Measurements from ENCODE around the gene E2F4. TPM values are rescaled to one million over a fixed set of nuclear protein-coding genes. Genes with fewer than 3 reads are reported as not detected.

E2F4 gene
- 75.3 and 80.8 TPM in 2 replicates for total RNA-seq

GRCh38 chr16:67191995-67192681 is at the start of gene E2F4:
Gene E2F4, plus strand, starts transcription at chr16:67192155. Its CDS starts 73 bp downstream, at chr16:67192228.

GRCh38 chr16:67150833-67151396 is 41.0 kb upstream of the E2F4 start, which contains the start of gene B3GNT9:
Gene B3GNT9, minus strand, starts transcription at chr16:67150998. Its CDS starts 513 bp downstream, at chr16:67150485.

GRCh38 chr16:67164599-67165061 is 27.3 kb upstream of the E2F4 start, which contains the start of gene HSF4:
Gene HSF4, plus strand, starts transcription at chr16:67164745. Its CDS starts 67 bp downstream, at chr16:67164812.

GRCh38 chr16:67170168-67170948 is 21.6 kb upstream of the E2F4 start, which contains the start of gene NOL3:
Gene NOL3, plus strand, starts transcription at chr16:67170538.

GRCh38 chr16:67183627-67184452 is 8.1 kb upstream of the E2F4 start, which contains the start of gene MATCAP1:
Gene MATCAP1, minus strand, starts transcription at chr16:67183963. Its CDS starts 3,353 bp downstream, at chr16:67180610.

GRCh38 chr16:67190041-67190440 is 1.9 kb upstream of the E2F4 start, which contains the start of gene EXOC3L1:
Gene EXOC3L1, minus strand, starts transcription at chr16:67190136. Its CDS starts 460 bp downstream, at chr16:67189676.

GRCh38 chr16:67199011-67199807 is 7.3 kb downstream of the E2F4 start, which contains the start of gene ELMO3:
Gene ELMO3, plus strand, starts transcription at chr16:67199131. Its CDS starts 196 bp downstream, at chr16:67199327.

GRCh38 chr16:67226804-67227566 is 35.0 kb downstream of the E2F4 start, which contains the start of gene TMEM208:
Gene TMEM208, plus strand, starts transcription at chr16:67227130. Its CDS starts 89 bp downstream, at chr16:67227219.

GRCh38 chr16:67247192-67248072 is 55.5 kb downstream of the E2F4 start, which contains the start of gene FHOD1:
Gene FHOD1, minus strand, starts transcription at chr16:67247481. Its CDS starts 71 bp downstream, at chr16:67247410.

Other genes starting within 250 kb of the E2F4 start
- 0.24 TPM in 1 of 2 replicates, not detected in the other for gene CES3, start 230.9 kb upstream of the E2F4 start, total RNA-seq
- 0.65 and 2.4 TPM in 2 replicates for gene CES4A, start 203.6 kb upstream of the E2F4 start, total RNA-seq
- gene CBFB, start 163.0 kb upstream of the E2F4 start, total RNA-seq = 39.8 and 48.2 TPM in 2 replicates
- gene PHAF1, start 82.2 kb upstream of the E2F4 start, total RNA-seq = 11.9 and 16.8 TPM in 2 replicates
- gene B3GNT9, start 41.2 kb upstream of the E2F4 start, total RNA-seq = 31.9 and 75.3 TPM in 2 replicates
- 26.1 and 32.8 TPM in 2 replicates for gene TRADD, start 32.2 kb upstream of the E2F4 start, total RNA-seq
- gene FBXL8, start 32.2 kb upstream of the E2F4 start, total RNA-seq = 7.8 and 24.1 TPM in 2 replicates
- 0.13 and 3.5 TPM in 2 replicates for gene HSF4, start 27.4 kb upstream of the E2F4 start, total RNA-seq
- gene NOL3, start 21.6 kb upstream of the E2F4 start, total RNA-seq = 25.3 and 35.7 TPM in 2 replicates
- 8.4 and 38.3 TPM in 2 replicates for gene MATCAP1, start 8.2 kb upstream of the E2F4 start, total RNA-seq
- gene EXOC3L1, start 2.0 kb upstream of the E2F4 start, total RNA-seq = 0.39 and 0.96 TPM in 2 replicates
- 1.4 and 2.3 TPM in 2 replicates for gene ELMO3, start 7.0 kb downstream of the E2F4 start, total RNA-seq
- 32.1 and 38.2 TPM in 2 replicates for gene TMEM208, start 35.0 kb downstream of the E2F4 start, total RNA-seq
- 27.3 and 30.1 TPM in 2 replicates for gene FHOD1, start 55.3 kb downstream of the E2F4 start, total RNA-seq
- 0.65 and 3.0 TPM in 2 replicates for gene SLC9A5, start 56.8 kb downstream of the E2F4 start, total RNA-seq
- 14.4 and 23.2 TPM in 2 replicates for gene PLEKHG4, start 87.4 kb downstream of the E2F4 start, total RNA-seq
- 0.24 TPM in 1 of 2 replicates, not detected in the other for gene KCTD19, start 134.6 kb downstream of the E2F4 start, total RNA-seq
- gene LRRC36, start 134.7 kb downstream of the E2F4 start, total RNA-seq = 0.13 TPM in 1 of 2 replicates, not detected in the other
- 0.91 and 4.2 TPM in 2 replicates for gene TPPP3, start 201.3 kb downstream of the E2F4 start, total RNA-seq
- 3.5 and 9.7 TPM in 2 replicates for gene ZDHHC1, start 224.3 kb downstream of the E2F4 start, total RNA-seq
- 2.7 TPM in 1 of 2 replicates, not detected in the other for gene HSD11B2, start 239.0 kb downstream of the E2F4 start, total RNA-seq

Measured in epithelial cell of alveolus of lung (primary cell).